H1 (cell line): Measurements from ENCODE around the gene TM7SF3. TPM values are rescaled to one million over a fixed set of nuclear protein-coding genes. Genes with fewer than 3 reads are reported as not detected.

Experiments
- BCL11A ChIP-seq, 2 experiments: IDR thresholded peaks; one replicate each; pipeline ENCODE4 v1.6.1; 2011; ENCODE audit warnings: low read depth in 2 of 2, low read length in 2 of 2, mild to moderate bottlenecking in 2 of 2
- NANOG ChIP-seq: IDR thresholded peaks from 2 replicates; pipeline ENCODE4 v1.6.1; 2011; ENCODE audit warnings: low read length, low read depth, mild to moderate bottlenecking, inconsistent platforms; ENCODE audit not compliant: insufficient read depth, poor library complexity, severe bottlenecking
- NRF1 ChIP-seq: IDR thresholded peaks from 2 replicates; pipeline ENCODE4 v1.6.1; 2011; ENCODE audit warnings: mild to moderate bottlenecking, low read depth, low read length, improper control_type of control experiment
- POLR2A ChIP-seq, 2 experiments: IDR thresholded peaks; 1 replicate in 1 of 2; 2 replicates in 1 of 2; pipeline ENCODE4 v1.6.1; 2011; ENCODE audit warnings: low read depth in 2 of 2, low read length in 2 of 2, mild to moderate bottlenecking in 2 of 2; ENCODE audit errors: control extremely low read depth in 1 of 2
- RBBP5 ChIP-seq: IDR thresholded peaks from 2 replicates; pipeline ENCODE4 v1.7.1; 2012; ENCODE audit warnings: low read depth, mild to moderate bottlenecking, inconsistent platforms, low read length, moderate library complexity, borderline replicate concordance
- SIX5 ChIP-seq: IDR thresholded peaks from 2 replicates; pipeline ENCODE4 v1.6.1; 2011; ENCODE audit warnings: mild to moderate bottlenecking, low read depth, low read length
- TAF1 ChIP-seq: IDR thresholded peaks from 2 replicates; pipeline ENCODE4 v1.6.1; 2011; ENCODE audit warnings: mild to moderate bottlenecking, low read depth, low read length
- polyA plus RNA-seq, 7 experiments: library from polyadenylated mRNA; depleted of rRNA in 3 of 7; stranded (reverse) in 5 of 7; unstranded in 2 of 7; fragments of >200 nt in 5 of 7; fragments of 200-250 nt in 2 of 7; gene quantifications; 1 replicate in 5 of 7; 2 replicates in 1 of 7; 4 replicates in 1 of 7; pipeline versions ENCODE4 v1.2.1 to v1.2.3, GENCODE V29; 2011 to 2013; ENCODE audit warnings: missing spikeins in 2 of 7, mixed read lengths in 2 of 7
- total RNA-seq: library from RNA; stranded (reverse); fragmentation: NEBNext Ultra II Directional; extraction: Animal tissue kit (Norgen Biotek cat#: 25700); gene quantifications from 2 replicates; pipeline ENCODE4 v1.2.1, GENCODE V29; 2021

TM7SF3 gene
- total and polyA plus RNA-seq, 2 of the 8 experiments (the other 6 are each of a cell fraction or from before 2014, with no cell fraction given), result 57.9 to 77.2 TPM

GRCh38 chr12:26982866-26983265, 31.3 kb downstream of the TM7SF3 start (continued):
- no peak for TF ChIP-seq NANOG
- no peak for TF ChIP-seq TAF1
- no peak for TF ChIP-seq RBBP5
- TF ChIP-seq NRF1, result no peak
- no peak for TF ChIP-seq POLR2A (IDR thresholded peaks at IDR 0.05; ENCODE audit: control extremely low read depth in 1 of 2, low read depth in 2 of 2, low read length in 2 of 2)
- TF ChIP-seq BCL11A (IDR thresholded peaks at IDR 0.05; ENCODE audit: low read depth in 2 of 2, low read length in 2 of 2), result no peak
- TF ChIP-seq SIX5, result no peak
